HUES64 (cell line): ENCODE results near the gene SERPINC1.
A peak's percentile ranks its signal among the peaks of the same experiment; 100 is the strongest.
"Not testable (repeated sequence)": the region's sequence is repeated elsewhere in the genome, so short reads cannot be mapped to it uniquely, and the experiment has no call there.

Source experiments
- H3K27ac ChIP-seq: 2 replicates; pipeline ENCODE4 v1.7.0; 2013; ENCODE audit warnings: low read depth, low read length, inconsistent platforms
- H3K27me3 ChIP-seq: 2 replicates; pipeline ENCODE4 v1.6.1; 2013; ENCODE audit warnings: mild to moderate bottlenecking, low read length; ENCODE audit not compliant: insufficient read depth
- H3K36me3 ChIP-seq: 2 replicates; pipeline ENCODE4 v1.6.1; 2013; ENCODE audit warnings: mild to moderate bottlenecking, low read length; ENCODE audit not compliant: insufficient read depth
- H3K4me1 ChIP-seq: 2 replicates; pipeline ENCODE4 v1.6.1; 2013; ENCODE audit warnings: mild to moderate bottlenecking, low read length, moderate library complexity; ENCODE audit not compliant: insufficient read depth
- H3K4me3 ChIP-seq: 2 replicates; pipeline ENCODE4 v1.5.1; 2013; ENCODE audit warnings: mild to moderate bottlenecking, low read length, moderate library complexity
- H3K9ac ChIP-seq: 2 replicates; pipeline ENCODE4 v1.6.1; 2013; ENCODE audit warnings: mild to moderate bottlenecking, low read depth, low read length
- H3K9me3 ChIP-seq: 2 replicates; pipeline ENCODE4 v1.6.1; 2013; ENCODE audit warnings: low read depth, low read length; ENCODE audit not compliant: insufficient read depth
- WGBS: fragments of 150-250, 120-280 bp; methylation state at CpG from one replicate; pipeline ENCODE4 v1.1.7; 2013; ENCODE audit warnings: missing lambda C conversion rate; 5-methylcytosine and 5-hydroxymethylcytosine counted together

The SERPINC1 gene

DNA sequence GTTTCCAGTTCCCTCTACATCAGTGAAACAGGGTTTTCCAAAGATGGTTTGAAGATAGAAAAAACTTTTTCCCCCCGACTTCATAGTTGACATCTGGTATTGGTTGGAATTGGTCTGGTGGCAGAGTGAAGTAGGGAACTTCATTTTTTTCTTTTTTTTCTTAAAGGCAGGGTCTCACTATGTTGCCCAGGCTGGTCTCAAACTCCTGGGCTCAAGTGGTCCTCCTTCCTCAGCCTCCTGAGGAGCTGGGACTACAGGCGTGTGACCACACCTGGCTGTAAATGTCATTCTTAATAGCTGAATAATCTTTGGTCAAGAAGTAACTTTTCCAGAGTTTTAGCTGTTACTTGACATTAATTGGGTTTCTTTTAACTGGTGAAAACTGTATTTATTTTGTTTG lies 27.2 kb downstream of the SERPINC1 start:
- WGBS = 96% methylated on average over 2 of the region's 2 CpGs
- Histone ChIP-seq H3K9me3 (no peaks in the 10 kb centered on the region), H3K4me3 (no peak overlapping the region), H3K27ac (no peak overlapping the region), H3K4me1 (peaks cover 27% of the 10 kb centered on the region), H3K36me3 (peaks cover 25% of the 10 kb centered on the region), H3K27me3 (no peaks in the 10 kb centered on the region), H3K9ac (no peak overlapping the region)

DNA sequence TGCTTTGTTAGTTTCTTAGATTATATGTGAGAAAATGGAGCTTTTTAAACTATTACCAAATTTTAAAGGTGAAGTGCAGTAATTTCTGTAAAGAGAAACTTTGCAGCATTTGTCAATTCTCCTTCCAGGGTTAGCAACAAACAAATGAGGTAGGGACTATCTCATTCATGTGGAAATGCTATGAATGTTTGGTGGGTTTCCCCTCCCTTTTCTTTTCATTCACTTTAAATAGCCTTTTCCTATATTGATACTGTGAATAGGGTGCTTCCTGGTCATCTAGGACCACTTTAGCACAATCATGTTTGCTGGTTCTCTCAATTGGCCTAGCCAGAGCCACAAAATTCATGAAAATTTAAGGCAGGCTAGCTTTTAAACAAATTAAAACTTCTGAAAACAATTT lies 28.4 kb downstream of the SERPINC1 start:
- Histone ChIP-seq H3K4me3 (no peak overlapping the region), H3K36me3 (peaks cover 25% of the 10 kb centered on the region)

DNA sequence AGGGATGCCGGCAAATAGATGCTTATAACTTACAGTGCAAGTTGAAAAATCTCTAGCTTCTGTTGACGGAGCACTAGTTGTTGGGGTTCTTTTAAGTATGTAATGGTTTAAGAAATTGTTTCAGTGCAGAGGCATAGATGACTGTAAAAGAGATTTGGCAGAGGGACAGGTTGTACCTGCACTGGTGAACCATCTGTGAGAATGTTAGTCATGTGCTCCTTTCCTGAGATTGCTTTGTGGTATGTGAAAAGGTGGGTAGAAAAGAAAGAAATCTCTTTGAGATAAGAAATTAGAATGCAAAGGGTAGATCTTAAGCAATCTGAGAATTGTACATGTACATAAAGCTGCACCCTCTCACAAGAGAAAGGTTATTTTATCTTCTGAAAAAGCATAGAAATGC lies 29.5 kb downstream of the SERPINC1 start:
- H3K27me3 ChIP-seq = no peaks in the 10 kb centered on the region
- WGBS = 93% methylated on average over 2 of the region's 2 CpGs
- peaks cover 25% of the 10 kb centered on the region for H3K36me3 ChIP-seq
- H3K4me3 ChIP-seq = no peak overlapping the region
- no peaks in the 10 kb centered on the region for H3K9me3 ChIP-seq
- no peak overlapping the region for H3K27ac ChIP-seq
- H3K9ac ChIP-seq = no peak overlapping the region
- H3K4me1 ChIP-seq = peaks cover 27% of the 10 kb centered on the region

More for the DNA sequence above, 28.4 kb downstream of the SERPINC1 start:
- Histone ChIP-seq H3K9me3 (no peaks in the 10 kb centered on the region), H3K27ac (peak overlapping the region; percentile 53; the same call in 1 of the 2 replicates), H3K27me3 (no peaks in the 10 kb centered on the region), H3K4me1 (peaks cover 27% of the 10 kb centered on the region), H3K9ac (no peak overlapping the region)

DNA sequence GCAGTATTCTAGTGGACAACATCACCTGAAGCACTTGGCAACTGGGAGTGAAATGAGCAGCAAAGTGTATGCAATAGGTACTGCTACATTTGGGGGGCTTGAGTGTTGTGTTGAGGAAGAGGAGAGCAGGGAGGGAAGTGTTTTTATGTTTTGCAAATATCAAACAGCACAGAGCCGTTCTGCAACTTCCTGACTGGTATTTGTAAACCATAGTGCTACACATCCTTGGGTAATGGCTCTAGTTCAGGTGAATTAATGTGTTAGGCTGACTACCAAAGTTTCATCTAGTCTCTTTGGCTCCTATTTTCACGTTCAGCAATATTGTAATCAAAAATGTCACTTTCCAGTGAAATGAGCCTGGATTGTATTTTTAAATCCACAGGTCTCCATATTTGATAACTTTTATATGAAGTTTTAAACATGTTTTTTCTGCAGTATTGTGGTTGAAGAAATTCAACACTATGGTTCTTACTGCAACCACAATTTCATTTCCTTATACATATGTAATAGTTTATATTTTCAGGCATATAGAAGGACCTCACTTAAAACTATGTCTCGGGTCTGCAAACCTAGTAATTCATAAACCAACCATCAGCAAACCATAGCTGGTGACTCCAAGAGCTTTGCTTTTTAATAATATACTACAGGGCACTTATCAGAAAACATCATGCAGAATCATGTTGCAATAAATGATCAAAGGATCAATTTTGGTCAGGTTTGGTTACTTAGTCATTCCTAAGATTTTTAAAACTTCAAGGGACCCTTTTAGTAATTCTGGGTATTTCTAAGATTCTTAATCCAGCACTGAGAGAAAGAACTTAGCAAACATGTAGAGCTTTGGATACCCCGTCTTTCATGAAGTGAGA lies 30.1 kb downstream of the SERPINC1 start:
- H3K9me3 ChIP-seq = no peaks in the 10 kb centered on the region

DNA sequence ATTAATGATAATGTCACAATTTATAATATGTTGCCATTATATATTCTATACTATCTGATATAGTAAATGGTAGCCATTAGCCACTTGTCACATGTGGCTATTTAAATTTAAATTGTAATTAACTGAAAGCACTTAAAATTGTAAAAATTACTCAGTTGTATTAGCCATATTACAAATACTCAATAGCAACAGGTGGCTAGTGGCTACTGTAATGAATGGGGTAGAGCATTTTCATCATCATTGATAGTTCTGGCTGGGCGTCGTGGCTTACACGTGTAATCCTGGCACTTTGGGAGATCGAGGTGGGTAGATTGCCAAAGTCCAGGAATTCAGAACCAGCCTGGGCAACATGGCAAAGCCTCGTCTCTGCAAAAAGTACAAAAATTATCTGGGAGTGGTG lies 32.4 kb downstream of the SERPINC1 start:
- H3K4me3 ChIP-seq = no peak overlapping the region
- no peaks in the 10 kb centered on the region for H3K9me3 ChIP-seq
- H3K4me1 ChIP-seq = peaks cover 27% of the 10 kb centered on the region
- WGBS = 93% methylated on average over 5 of the region's 5 CpGs
- H3K27ac ChIP-seq = no peak overlapping the region
- peaks cover 33% of the 10 kb centered on the region for H3K36me3 ChIP-seq
- no peak overlapping the region for H3K9ac ChIP-seq
- H3K27me3 ChIP-seq = no peaks in the 10 kb centered on the region

More for the DNA sequence above, 30.1 kb downstream of the SERPINC1 start:
- Histone ChIP-seq H3K27me3 (no peaks in the 10 kb centered on the region), H3K36me3 (peaks cover 25% of the 10 kb centered on the region), H3K4me1 (peaks cover 27% of the 10 kb centered on the region), H3K9ac (no peak overlapping the region), H3K4me3 (no peak overlapping the region), H3K27ac (no peak overlapping the region)
- WGBS = 95% methylated on average over 4 of the region's 4 CpGs

DNA sequence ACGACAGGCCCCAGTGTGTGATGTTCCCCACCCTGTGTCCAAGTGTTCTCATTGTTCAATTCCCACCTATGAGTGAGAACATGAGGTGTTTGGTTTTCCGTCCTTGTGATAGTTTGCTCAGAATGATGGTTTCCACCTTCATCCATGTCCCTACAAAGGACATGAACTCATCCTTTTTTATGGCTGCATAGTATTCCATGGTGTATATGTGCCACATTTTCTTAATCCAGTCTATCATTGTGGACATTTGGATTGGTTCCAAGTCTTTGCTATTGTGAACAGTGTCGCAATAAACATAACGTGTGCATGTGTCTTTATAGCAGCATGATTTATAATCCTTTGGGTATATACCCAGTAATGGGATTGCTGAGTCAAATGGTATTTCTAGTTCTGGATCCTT lies 36.0 kb downstream of the SERPINC1 start:
- H3K36me3 ChIP-seq = peaks cover 49% of the 10 kb centered on the region
- not testable (repeated sequence) for H3K27me3 ChIP-seq, H3K4me3 ChIP-seq, H3K9ac ChIP-seq, H3K9me3 ChIP-seq, H3K27ac ChIP-seq, H3K4me1 ChIP-seq
- 96% methylated on average over 2 of the region's 4 CpGs for WGBS

DNA sequence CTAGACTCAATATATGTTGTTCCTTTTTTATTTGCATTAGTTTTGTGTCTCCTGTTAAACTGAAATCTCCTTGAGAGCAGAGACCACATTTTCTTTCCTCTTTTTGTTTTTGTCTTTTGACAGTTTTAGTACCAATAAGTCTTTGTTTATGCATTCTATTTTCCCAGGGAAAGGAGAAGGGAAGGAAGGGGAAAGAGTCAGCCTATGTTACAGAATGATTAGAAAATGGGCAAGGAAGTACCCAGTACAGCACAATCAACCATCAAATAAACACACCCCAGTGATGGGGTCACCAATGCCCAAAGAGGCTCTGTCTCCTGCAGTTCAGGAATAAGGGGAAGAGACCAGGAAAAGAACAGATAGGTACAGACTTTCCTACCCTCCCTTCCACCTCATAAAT lies 38.9 kb downstream of the SERPINC1 start:
- no peaks in the 10 kb centered on the region for H3K27me3 ChIP-seq
- H3K36me3 ChIP-seq = peaks cover 60% of the 10 kb centered on the region
- no peak overlapping the region for H3K4me3 ChIP-seq
- H3K9me3 ChIP-seq = no peaks in the 10 kb centered on the region
- no peak overlapping the region for H3K27ac ChIP-seq
- no peaks in the 10 kb centered on the region for H3K4me1 ChIP-seq
- H3K9ac ChIP-seq = no peak overlapping the region

DNA sequence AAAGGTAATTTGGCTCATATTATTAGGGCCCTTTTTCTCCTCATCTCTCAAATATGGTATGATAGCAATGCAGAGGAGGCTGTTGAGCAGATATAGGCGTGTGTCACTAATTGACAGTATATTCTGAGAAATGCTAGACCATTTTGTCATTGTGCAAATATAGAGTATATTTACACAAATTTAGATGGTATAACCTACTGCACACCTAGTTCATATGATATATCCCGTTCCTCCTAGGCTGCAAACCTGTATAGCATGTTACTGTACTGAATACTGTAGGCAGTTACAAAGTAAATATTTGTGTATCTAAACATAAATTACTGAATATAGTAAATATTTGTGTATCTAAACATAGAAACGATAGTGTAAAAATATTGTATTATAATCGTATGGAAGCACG lies 40.4 kb downstream of the SERPINC1 start:
- H3K27ac ChIP-seq = no peak overlapping the region
- no peaks in the 10 kb centered on the region for H3K4me1 ChIP-seq
- no peaks in the 10 kb centered on the region for H3K27me3 ChIP-seq
- 94% methylated on average over 3 of the region's 5 CpGs for WGBS
- H3K4me3 ChIP-seq = no peak overlapping the region
- H3K9me3 ChIP-seq = no peaks in the 10 kb centered on the region
- peaks cover 67% of the 10 kb centered on the region for H3K36me3 ChIP-seq
- no peak overlapping the region for H3K9ac ChIP-seq

DNA sequence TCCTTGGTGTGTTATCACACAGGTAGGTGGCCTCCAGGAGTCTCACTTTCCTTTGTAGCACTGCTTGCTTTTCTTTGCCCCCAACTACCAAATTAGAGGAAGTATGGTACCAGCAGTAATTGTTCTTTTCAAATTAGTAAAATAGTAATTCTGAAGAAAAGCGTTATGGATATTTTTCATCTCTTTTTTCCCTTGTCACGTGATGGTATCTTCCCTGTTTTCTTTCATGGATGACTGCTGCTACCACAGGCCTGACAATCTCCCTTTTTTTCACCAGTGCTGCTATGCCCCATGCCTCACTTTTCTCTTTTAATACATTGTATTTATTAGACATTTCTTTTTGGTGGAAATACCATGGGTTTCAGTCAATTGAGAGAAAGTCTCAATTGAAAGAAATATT lies 45.6 kb downstream of the SERPINC1 start:
- 82% methylated on average over 2 of the region's 2 CpGs for WGBS

DNA sequence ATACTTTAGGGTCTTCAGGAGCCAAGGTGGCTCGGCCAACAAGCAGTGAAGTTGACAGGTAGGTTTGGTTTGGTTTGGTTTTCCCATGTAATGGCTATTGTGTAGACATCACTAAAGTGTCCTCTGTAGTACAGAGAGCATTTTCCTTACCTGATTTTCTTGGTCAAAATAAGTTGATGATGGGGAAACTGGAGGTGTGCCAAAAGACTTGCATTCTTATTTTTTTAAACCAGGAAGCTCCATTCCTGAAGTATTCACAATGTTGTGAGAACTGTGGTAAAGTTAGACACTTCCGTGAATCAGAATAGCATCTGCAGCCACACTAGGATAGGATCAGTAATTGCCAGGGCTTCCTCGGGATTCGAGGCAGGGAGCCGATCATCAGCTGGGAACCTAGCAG lies 46.0 kb downstream of the SERPINC1 start:
- no peaks in the 10 kb centered on the region for H3K9me3 ChIP-seq
- H3K9ac ChIP-seq = no peak overlapping the region
- H3K4me1 ChIP-seq = peaks cover 11% of the 10 kb centered on the region; the same call in 1 of the 2 replicates
- H3K4me3 ChIP-seq = no peak overlapping the region
- no peaks in the 10 kb centered on the region for H3K27me3 ChIP-seq
- H3K27ac ChIP-seq = no peak overlapping the region
- 91% methylated on average over 5 of the region's 5 CpGs for WGBS
- H3K36me3 ChIP-seq = peaks cover 63% of the 10 kb centered on the region

More for the DNA sequence above, 45.6 kb downstream of the SERPINC1 start:
- Histone ChIP-seq H3K27ac (no peak overlapping the region), H3K4me3 (no peak overlapping the region), H3K36me3 (peaks cover 63% of the 10 kb centered on the region), H3K27me3 (no peaks in the 10 kb centered on the region), H3K9ac (no peak overlapping the region), H3K9me3 (no peaks in the 10 kb centered on the region), H3K4me1 (peaks cover 11% of the 10 kb centered on the region; the same call in 1 of the 2 replicates)

DNA sequence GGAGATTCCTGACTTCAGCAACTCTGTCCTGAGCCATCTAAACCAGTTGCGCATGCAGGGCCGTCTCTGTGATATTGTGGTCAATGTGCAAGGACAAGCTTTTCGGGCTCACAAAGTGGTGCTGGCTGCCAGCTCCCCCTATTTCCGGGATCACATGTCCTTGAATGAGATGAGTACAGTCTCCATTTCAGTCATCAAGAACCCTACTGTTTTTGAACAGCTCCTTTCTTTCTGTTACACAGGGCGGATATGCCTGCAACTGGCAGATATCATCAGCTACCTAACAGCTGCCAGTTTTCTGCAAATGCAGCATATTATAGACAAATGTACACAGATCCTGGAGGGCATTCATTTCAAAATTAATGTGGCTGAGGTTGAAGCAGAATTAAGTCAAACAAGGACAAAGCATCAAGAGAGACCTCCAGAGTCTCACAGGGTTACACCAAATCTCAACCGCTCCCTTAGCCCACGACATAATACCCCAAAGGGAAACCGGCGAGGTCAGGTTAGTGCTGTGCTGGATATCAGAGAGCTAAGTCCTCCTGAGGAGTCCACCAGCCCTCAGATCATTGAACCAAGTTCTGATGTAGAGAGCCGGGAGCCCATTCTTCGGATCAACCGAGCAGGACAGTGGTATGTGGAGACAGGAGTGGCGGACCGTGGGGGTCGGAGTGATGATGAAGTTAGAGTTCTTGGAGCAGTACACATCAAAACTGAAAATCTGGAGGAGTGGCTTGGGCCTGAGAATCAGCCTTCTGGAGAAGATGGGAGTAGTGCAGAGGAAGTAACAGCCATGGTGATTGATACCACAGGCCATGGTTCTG lies 46.7 kb downstream of the SERPINC1 start:
- Histone ChIP-seq H3K9me3 (no peaks in the 10 kb centered on the region), H3K27me3 (no peaks in the 10 kb centered on the region), H3K4me3 (no peak overlapping the region), H3K4me1 (peaks cover 11% of the 10 kb centered on the region), H3K27ac (no peak overlapping the region), H3K36me3 (peaks cover 63% of the 10 kb centered on the region), H3K9ac (no peak overlapping the region)
- WGBS = 95% methylated on average over 15 of the region's 15 CpGs
